NB4 (cell line): Measurements from ENCODE around the gene MRPL14.

Experiments used
- POLR2A ChIP-seq: IDR thresholded peaks from 2 replicates; pipeline ENCODE4 v1.6.1; 2011; ENCODE audit warnings: mild to moderate bottlenecking; ENCODE audit not compliant: insufficient read length; ENCODE audit errors: extremely low read depth
- TF ChIP-seq, protein P1 (sequence below): IDR thresholded peaks from one replicate; pipeline ENCODE4 v1.5.1; 2012; ENCODE audit warnings: low read depth, low read length

DNA sequence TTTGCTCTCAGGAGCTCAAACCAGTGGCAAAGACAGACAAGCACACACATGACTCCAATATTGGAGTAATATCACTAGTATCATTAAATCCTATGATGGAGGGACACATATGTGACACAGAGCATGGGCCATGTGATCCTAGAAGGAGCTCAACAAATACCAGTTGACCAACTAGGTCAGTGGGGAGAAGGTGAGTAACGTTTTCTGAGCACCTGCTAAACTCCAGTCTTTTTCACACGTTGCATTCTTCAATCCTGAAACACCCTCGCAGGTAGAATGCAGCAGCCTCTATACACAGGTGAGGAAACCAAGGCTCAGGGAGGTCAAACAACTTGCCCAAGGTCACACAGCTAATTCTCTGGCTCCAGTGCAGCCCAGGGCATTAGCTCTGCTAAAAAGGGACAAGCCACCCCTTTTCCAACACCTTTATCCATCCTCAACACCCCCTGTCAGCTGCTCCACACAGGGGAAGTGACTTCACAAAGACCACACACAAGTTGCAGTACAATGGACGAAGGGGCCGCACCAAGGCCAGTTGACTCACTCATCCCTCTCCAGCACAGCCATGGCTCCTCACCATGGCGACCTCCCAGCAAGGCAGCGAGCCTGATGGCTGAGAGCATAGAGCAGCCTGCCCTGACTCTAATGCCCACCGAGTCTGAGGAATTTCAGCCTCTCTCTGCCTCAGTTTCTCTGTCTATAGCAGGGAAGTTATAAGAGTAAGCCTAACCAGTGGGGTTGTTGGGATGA is 35.8 kb upstream of the MRPL14 start:
- TF ChIP-seq, protein P1, sequence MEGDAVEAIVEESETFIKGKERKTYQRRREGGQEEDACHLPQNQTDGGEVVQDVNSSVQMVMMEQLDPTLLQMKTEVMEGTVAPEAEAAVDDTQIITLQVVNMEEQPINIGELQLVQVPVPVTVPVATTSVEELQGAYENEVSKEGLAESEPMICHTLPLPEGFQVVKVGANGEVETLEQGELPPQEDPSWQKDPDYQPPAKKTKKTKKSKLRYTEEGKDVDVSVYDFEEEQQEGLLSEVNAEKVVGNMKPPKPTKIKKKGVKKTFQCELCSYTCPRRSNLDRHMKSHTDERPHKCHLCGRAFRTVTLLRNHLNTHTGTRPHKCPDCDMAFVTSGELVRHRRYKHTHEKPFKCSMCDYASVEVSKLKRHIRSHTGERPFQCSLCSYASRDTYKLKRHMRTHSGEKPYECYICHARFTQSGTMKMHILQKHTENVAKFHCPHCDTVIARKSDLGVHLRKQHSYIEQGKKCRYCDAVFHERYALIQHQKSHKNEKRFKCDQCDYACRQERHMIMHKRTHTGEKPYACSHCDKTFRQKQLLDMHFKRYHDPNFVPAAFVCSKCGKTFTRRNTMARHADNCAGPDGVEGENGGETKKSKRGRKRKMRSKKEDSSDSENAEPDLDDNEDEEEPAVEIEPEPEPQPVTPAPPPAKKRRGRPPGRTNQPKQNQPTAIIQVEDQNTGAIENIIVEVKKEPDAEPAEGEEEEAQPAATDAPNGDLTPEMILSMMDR: no peak
- TF ChIP-seq POLR2A: no peak
